Measurements from ENCODE around the gene FUBP3. TPM values are rescaled to one million over a fixed set of nuclear protein-coding genes. Genes with fewer than 3 reads are reported as not detected.
A peak's percentile ranks its signal among the peaks of the same experiment; 100 is the strongest.

Gene FUBP3
- total RNA-seq, 1 donor from 2014 or later = 24.1 TPM

GRCh38 chr9:130599625-130600024 is 20.2 kb downstream of the FUBP3 start:
- no peak for ATAC-seq
- DNase-seq = no peak
- intact Hi-C loops (cut with micrococcal nuclease) = no loop called here

DNA sequence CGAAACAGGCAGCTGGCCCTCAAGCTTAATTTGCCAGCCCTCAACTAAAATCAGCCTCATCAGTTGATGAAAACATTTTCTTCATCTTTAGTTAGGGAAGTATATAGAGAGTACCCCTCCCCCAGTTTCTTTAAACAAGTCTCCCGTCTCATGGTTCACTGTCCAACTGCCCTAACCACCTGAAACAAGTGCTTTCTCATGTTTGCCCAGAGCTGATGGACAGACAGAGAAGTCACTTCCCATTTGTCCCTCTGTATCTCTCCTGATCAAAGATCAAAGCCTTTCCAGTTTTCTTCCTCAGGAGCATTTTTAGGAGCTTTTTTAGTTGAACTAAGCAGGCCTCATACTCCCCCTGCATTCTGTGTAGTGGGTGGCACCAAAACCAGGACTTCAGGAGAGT is 21.7 kb downstream of the FUBP3 start:
- intact Hi-C loops (cut with micrococcal nuclease) = no loop called here
- DNase-seq (no peak), ATAC-seq (no peak)

GRCh38 chr9:130604295-130604694 is 24.9 kb downstream of the FUBP3 start:
- no peak for ATAC-seq
- no peak for DNase-seq
- intact Hi-C loops (cut with micrococcal nuclease) = no loop called here

DNA sequence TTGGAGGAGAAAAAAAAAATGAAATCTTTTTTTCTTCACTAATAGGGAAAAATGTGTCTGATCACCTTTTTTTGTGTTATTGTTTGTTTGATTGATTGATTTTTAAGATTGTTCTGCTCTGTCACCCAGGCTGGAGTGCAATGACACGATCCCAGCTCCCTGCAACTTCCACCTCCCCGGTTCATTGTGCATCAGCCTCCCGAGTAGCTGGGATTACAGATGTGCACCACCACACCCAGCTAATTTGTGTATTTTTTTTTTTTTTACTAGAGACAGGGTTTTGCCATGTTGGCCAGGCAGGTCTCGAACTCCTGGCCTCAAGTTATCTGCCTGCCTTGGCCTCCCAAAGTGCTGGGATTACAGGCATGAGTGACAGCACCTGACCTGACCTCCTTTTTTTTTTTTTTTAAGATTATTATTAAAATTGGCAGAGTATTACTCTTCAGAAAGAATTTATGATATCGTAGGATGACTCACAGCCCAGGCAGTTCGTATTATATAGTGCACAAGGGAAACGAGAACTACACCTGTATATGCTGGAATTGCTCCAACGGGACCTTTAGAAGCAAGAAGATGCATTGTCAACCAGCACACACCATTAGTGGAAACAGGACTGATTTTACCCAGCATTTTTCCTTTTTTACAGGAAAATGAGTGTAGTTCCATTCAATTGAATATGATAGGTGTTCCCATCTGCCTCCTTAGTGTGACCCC is 27.7 kb downstream of the FUBP3 start:
- ATAC-seq (peak; percentile 6), DNase-seq (no peak)
- intact Hi-C loops (cut with micrococcal nuclease) = no loop called here

DNA sequence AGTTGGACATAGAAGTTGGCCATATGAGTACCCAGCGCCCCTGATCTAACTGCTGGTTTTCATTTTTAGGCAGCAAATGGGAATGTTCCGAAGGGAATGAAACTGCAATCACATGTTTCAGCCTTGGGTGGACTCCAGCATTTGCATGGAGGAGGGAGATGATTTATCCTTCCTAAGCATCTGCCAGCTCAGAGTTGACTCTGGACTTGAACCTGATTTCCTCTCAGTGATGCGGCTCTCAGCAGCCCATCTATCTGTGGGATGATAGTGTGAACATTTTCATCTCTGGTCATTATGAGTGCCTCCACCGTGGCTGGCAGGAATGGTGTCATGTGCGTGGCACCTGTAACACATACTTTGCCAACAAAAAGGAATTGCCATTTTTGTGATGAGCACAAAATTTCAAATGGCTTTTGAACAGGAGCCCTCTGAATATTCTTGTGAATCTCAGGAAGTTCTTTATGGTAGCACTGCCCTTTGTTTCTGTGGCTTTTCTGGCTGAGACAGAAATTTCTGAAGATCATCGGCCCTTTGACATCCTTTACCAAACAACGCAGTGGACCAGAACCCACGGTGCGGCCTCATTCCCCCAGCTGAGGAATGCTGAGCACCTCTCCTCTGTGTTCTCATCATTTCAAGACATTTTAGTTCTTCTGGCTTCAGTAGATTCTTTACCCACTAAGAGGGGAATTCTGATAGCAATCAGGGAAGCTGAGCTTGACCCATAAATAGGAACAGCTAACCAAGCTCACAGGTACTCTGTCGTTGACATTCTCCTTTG is 28.5 kb downstream of the FUBP3 start:
- ATAC-seq (peak; percentile 18), DNase-seq (no peak)
- intact Hi-C loops (cut with micrococcal nuclease) = no loop called here

GRCh38 chr9:130608554-130609134 is 29.3 kb downstream of the FUBP3 start:
- no peak for DNase-seq
- intact Hi-C loops (cut with micrococcal nuclease) = no loop called here
- peak; percentile 56 for ATAC-seq

- DNase-seq (no peak), ATAC-seq (no peak)
- intact Hi-C loops (cut with micrococcal nuclease) = no loop called here
Measured at GRCh38 chr9:130609163-130609562, 29.8 kb downstream of the FUBP3 start.

DNA sequence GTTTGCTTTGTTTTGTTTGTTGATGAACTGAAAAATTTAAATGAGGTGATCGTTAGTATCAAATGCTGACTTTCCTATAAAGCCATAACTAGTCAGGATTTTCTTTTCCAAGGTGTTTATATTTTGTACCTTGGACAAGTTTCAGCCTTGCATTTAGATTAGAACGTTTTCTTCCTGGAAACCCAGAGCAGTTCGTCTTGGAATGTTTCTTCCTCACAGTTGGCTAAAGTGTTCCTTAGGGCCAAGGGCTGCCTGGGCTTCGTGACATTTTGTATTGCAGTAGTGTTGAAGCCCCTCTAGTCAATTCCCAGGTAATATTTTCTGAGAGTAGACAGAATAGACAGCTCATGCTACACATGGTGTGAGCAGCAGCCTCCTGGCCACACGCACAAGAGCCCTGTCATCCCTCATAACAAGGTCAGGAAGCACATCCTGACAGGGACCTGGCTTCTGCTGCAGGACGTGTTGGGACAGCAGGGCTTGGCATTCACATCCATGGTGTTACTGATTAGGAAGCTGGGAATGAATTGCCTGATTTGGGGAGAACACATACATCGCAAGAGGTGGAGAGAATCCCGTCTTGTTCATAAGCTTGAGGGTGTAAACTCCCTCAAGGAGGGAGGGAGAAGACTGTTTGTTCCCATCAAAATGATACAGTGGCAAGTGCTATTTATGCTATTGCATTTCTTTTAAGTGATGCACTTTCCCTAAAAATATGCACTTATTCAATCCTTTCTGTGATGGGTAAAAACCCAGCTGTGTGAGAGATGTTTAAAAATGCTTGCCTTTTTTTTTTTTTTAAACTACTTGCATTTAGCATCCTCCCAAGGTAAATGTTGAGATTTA is 31.7 kb downstream of the FUBP3 start:
- intact Hi-C loops (cut with micrococcal nuclease) = no loop called here
- DNase-seq = no peak
- peak; percentile 83 for ATAC-seq

GRCh38 chr9:130616451-130616850 is 37.1 kb downstream of the FUBP3 start:
- intact Hi-C loops (cut with micrococcal nuclease) = no loop called here
- DNase-seq = no peak
- peak; percentile 74 for ATAC-seq

DNA sequence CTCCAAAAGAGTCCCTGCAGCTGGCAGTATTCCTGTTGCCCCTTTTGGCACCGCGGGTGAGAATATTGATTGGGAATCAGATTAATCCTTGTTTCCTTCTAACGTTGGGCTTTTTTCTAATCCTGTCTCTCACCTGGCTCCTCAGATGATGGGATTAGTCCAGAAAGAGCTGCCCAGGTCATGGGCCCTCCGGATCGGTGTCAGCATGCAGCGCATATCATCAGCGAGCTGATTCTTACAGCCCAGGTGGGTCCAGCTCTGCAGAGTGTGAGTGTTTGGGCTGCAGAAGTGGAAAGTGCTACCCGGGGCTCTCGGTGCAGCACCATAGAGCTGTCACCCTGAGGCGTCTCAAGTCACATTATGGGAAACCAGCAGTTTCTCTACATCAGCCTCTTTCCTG is 44.1 kb downstream of the FUBP3 start:
- DNase-seq = no peak
- ATAC-seq = no peak
- intact Hi-C loops (cut with micrococcal nuclease) = no loop called here

DNA sequence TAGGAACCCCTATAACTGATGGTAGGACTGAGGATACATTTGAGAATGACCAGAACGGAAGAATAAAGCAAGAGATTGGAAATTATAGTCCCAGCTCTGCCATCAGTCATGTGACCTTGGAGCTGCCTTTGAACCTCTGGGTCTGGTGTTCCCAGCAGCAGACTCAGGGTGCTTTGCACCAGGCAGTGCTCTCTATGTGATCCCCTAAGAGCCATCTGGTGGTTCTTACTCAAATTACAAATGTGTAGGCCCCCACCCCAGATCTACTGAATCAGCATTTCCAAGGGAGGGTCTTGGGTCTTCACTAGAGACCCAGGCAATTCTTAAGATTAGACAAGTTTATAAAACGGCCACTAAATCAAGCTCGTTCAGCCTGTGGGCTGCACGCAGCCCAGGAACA is 44.8 kb downstream of the FUBP3 start:
- intact Hi-C loops (cut with micrococcal nuclease) = no loop called here

DNA sequence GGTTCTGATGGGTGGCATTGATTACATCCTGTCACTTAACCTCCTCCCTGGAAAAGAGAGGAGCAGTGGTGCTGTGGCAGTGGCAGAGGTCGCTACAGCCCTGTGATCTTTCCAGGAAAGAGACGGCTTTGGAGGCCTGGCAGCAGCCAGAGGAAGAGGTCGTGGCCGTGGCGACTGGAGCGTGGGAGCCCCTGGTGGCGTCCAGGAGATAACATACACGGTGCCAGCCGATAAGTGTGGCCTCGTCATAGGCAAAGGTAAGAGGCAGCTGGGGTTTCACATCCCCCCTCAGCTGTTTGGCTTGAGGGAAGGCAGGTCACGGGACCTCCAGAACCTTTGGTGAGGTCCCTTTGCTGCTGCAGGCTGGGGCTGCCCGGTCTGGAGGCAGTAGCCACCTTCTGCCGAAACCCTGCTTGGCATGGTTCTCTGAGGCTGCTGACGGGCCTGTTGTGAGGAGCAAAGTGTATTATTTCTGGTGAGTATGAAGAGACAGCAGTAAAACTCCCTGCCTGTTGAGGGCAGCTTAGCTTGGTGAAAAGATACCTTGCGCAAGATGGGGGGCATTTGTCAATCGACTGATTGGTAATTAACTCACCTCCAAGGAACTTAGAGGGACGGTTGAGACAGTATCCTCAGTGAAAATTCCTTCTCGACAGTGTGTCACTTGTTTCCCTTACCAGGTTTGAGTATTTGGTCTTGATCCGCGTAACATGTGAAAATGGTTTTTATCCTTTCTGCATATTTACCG is 47.0 kb downstream of the FUBP3 start:
- ATAC-seq = peak; percentile 55
- intact Hi-C loops (cut with micrococcal nuclease) = no loop called here
- DNase-seq = peak; percentile 52

More for the DNA sequence above, 44.8 kb downstream of the FUBP3 start:
- DNase-seq (no peak), ATAC-seq (no peak)

GRCh38 chr9:130627051-130627450 is 47.7 kb downstream of the FUBP3 start:
- intact Hi-C loops (cut with micrococcal nuclease) = no loop called here
- no peak for ATAC-seq
- no peak for DNase-seq

DNA sequence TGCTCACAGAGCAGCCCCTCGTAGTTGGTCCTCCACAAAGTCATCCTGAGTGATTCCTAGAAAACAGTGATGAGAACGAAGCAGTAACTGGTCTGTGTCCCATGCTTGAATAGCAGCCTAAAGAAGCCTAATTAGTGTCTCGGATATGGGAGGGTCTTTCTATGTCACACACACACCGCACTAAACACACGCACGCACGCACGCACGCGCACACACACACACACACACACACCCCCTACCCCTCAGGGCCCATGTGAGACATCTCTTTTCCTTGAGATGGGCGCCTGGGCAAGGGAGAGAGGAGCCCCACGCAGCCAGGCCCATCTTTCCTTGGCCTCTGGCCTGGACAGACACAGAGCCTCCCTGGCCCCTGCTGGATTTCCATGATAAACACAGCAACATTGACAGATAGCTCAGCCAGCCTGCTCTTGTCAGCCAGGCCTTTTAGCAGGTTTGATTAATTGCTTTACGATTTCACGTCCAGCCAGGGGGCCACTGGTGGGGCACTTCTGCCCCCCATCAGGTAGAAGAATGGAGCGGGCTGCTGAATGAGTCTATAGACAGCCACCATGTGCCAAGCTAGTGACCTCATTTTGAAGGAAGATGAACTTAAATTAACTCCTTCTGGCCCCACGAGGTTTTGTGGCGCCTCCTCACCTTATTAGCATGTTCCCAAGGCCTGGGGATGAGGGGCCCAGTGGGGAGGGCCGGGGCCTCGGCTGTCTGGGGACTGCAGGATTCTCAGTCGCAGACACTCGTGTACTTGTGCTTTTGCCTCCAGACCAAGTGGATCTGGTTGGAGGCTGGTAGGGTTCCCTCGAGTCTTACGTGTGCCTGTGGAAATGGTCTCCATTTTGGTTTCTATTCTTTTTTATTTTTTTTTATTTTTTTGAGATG is 48.8 kb downstream of the FUBP3 start:
- no peak for DNase-seq
- intact Hi-C loops (cut with micrococcal nuclease) = no loop called here
- no peak for ATAC-seq

DNA sequence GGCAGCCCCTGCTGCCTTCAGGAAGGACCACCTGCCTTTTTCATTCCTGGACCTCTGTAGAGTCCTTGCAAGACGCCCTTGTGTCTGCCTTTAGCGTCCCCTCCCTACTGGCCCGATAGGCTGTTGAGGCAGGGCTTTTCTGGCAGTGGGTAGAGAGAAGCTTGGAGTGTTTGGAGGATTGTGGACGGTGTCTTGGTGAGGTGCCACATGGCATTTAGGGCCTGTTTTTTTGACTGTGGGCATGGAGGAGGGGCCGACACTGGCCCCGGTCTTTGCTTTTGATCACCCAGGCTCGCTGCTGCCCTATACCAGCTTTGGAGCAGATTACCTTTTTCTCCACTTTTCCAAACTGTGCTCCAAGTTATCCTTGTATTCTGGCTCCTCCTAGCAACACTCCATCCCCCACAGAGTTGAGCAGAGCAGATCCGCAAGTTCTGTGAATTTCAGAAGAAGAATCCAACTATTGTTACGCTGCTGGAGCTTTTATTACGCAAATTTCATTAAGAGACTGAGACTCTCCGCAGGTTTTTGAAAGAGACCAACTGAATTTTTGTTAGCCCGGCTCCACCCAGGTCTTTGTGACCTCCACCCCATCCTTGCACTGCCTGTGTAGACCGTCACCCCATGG is 50.2 kb downstream of the FUBP3 start:
- no peak for DNase-seq
- ATAC-seq = peak; percentile 43
- intact Hi-C loops (cut with micrococcal nuclease) = no loop called here

GRCh38 chr9:130630071-130630450 is 50.7 kb downstream of the FUBP3 start:
- no peak for DNase-seq
- ATAC-seq = no peak
- intact Hi-C loops (cut with micrococcal nuclease) = no loop called here

DNA sequence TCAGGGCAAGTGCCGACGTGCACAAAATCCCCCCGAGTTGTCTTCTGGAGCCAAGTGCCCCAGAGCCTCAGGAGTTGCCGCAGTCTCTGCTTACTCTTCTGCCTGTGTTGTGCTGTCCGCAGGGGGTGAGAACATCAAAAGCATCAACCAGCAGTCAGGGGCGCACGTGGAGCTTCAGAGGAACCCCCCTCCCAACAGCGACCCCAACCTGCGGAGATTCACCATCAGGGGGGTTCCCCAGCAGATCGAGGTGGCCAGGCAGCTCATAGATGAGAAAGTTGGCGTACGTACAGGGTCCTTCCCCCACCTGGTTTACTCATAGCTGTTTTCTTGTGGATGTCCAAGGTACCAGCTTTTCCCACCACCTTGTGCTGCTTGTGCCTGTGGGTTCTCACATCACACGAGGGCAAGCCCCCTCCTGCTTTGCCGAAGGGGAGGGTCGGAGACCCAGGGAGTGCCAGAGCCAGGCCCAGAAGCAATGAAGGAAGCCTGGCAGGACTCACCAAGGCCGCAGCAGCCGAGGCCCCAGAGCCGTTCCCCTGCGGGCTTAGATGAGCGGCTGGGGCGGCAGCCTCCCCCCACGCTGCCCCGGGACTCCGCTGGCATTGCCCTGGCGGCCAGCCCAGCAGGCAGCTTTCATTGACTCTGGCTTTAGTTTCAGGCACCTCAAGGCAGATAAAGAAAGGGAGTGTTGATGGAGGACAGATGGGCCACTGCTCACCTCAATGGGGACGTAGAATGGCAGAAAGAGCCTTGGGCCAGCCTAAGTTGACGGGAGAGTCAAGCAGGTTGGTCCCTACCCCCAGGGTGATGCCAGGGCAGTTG is 51.3 kb downstream of the FUBP3 start:
- DNase-seq = peak; percentile 89
- ATAC-seq = peak; percentile 87
- intact Hi-C loops (cut with micrococcal nuclease) = no loop called here

All from left ventricle myocardium superior (tissue), 1 donor.